RWPE2 (cell line): ENCODE data around the gene SSPN.

ENCODE experiments used
- ATAC-seq: fragments of 200-7000 bp; cut with Tn5 transposase; 3 replicates; pipeline ENCODE4 v1.9.1; 2021; ENCODE audit warnings: low read depth
- DNase-seq: peaks from one replicate; pipeline ENCODE4 v3.0.0-alpha.2; 2020; ENCODE audit warnings: low spot score
- H3K27ac ChIP-seq: fragments of 450-650 bp; 2 replicates; pipeline ENCODE4 v1.5.1; 2017; ENCODE audit warnings: mild to moderate bottlenecking; ENCODE audit not compliant: poor library complexity, severe bottlenecking
- H3K27me3 ChIP-seq: fragments of 250-450 bp; sonication (Bioruptor Pico); 2 replicates; pipeline ENCODE4 v1.5.1; 2021; ENCODE audit warnings: mild to moderate bottlenecking, moderate library complexity; ENCODE audit not compliant: insufficient read depth, poor library complexity, severe bottlenecking
- H3K36me3 ChIP-seq: fragments of 250-450 bp; sonication (Bioruptor Pico); 2 replicates; pipeline ENCODE4 v1.5.1; 2020; ENCODE audit warnings: low read depth, mild to moderate bottlenecking, moderate library complexity
- H3K4me1 ChIP-seq: fragments of 250-450 bp; sonication (Bioruptor Pico); 2 replicates; pipeline ENCODE4 v1.5.1; 2021; ENCODE audit warnings: mild to moderate bottlenecking, moderate library complexity; ENCODE audit not compliant: insufficient read depth, poor library complexity, severe bottlenecking
- H3K4me3 ChIP-seq: fragments of 250-450 bp; sonication (Bioruptor Pico); 2 replicates; pipeline ENCODE4 v1.5.1; 2021; ENCODE audit warnings: mild to moderate bottlenecking, moderate library complexity; ENCODE audit not compliant: severe bottlenecking
- H3K9me3 ChIP-seq: fragments of 250-450 bp; sonication (Bioruptor Pico); 2 replicates; pipeline ENCODE4 v1.5.1; 2021; ENCODE audit warnings: mild to moderate bottlenecking, moderate library complexity; ENCODE audit not compliant: severe bottlenecking
- TF ChIP-seq, protein P1 (sequence below): fragments of 450-650 bp; IDR thresholded peaks from one replicate; pipeline ENCODE4 v1.5.1; 2017; ENCODE audit warnings: mild to moderate bottlenecking, moderate library complexity; ENCODE audit not compliant: poor library complexity, severe bottlenecking

Gene SSPN

GRCh38 chr12:26172539-26172938, 22.8 kb upstream of the SSPN start:
- Histone ChIP-seq H3K9me3 (no peaks in the 10 kb centered on the region), H3K4me3 (no peak overlapping the region), H3K4me1 (no peaks in the 10 kb centered on the region), H3K36me3 (no peaks in the 10 kb centered on the region), H3K27me3 (no peaks in the 10 kb centered on the region), H3K27ac (no peak overlapping the region)
- no peak for ATAC-seq
- TF ChIP-seq, protein P1, sequence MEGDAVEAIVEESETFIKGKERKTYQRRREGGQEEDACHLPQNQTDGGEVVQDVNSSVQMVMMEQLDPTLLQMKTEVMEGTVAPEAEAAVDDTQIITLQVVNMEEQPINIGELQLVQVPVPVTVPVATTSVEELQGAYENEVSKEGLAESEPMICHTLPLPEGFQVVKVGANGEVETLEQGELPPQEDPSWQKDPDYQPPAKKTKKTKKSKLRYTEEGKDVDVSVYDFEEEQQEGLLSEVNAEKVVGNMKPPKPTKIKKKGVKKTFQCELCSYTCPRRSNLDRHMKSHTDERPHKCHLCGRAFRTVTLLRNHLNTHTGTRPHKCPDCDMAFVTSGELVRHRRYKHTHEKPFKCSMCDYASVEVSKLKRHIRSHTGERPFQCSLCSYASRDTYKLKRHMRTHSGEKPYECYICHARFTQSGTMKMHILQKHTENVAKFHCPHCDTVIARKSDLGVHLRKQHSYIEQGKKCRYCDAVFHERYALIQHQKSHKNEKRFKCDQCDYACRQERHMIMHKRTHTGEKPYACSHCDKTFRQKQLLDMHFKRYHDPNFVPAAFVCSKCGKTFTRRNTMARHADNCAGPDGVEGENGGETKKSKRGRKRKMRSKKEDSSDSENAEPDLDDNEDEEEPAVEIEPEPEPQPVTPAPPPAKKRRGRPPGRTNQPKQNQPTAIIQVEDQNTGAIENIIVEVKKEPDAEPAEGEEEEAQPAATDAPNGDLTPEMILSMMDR, result no peak
- DNase-seq, result no peak

DNA sequence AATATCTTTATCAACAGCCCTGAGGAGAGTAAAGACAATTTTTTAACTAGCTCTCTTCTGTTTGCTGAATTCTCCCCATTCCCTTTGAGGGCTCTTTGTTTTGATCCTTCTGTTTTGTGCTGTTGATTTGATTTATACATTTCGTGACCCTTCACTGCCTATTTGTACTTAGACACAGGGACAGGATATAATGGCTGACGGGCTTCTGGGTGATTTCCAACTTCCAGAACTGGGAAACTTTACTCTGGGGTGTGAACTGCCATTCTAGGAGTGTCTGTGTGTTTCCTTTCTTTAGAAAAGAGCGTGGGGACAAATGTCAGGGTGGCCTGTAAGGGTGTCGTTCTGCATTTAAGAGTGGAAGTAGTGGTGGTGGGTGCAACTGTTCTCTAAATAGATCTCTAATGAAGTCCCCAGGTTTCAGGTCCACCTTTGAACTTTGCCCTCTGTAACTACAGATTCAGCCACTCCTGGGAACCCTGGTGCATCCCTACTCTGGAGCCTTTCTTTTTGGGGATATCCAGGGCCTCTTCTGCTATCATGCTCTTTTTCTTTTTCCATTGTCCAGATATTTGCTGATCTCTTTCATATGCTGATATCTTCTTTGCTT, 22.3 kb upstream of the SSPN start:
- H3K4me3 ChIP-seq, result no peak overlapping the region
- TF ChIP-seq, protein P1, result no peak
- DNase-seq (no peak), ATAC-seq (no peak)
- H3K27me3 ChIP-seq, result no peaks in the 10 kb centered on the region
- no peaks in the 10 kb centered on the region for H3K9me3 ChIP-seq
- no peak overlapping the region for H3K27ac ChIP-seq
- H3K36me3 ChIP-seq, result no peaks in the 10 kb centered on the region
- H3K4me1 ChIP-seq, result no peaks in the 10 kb centered on the region

DNA sequence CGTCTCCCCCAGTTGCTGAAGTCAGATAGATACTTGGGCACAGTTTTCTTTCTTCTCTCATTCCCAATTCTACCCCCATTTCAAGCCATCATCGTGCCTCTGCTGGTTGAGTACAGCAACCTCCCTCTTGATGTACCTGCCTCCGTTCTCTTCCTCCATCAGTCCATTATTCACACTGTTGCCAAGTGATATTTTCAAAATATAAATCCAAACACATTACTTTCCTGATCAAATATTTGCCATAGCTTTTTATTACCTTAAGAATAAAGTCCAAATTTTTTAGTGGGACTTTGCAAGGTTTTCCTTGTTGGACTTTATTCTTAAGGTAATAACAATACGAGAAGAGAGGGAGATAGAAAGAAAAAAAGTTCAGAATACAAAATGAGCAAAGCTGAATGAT, 18.6 kb upstream of the SSPN start:
- TF ChIP-seq, protein P1, result no peak
- no peaks in the 10 kb centered on the region for H3K36me3 ChIP-seq
- no peaks in the 10 kb centered on the region for H3K27me3 ChIP-seq
- no peak overlapping the region for H3K27ac ChIP-seq
- ATAC-seq (no peak), DNase-seq (no peak)
- H3K4me1 ChIP-seq, result no peaks in the 10 kb centered on the region
- H3K4me3 ChIP-seq, result no peak overlapping the region
- H3K9me3 ChIP-seq, result no peaks in the 10 kb centered on the region

GRCh38 chr12:26177283-26177682, 18.1 kb upstream of the SSPN start:
- ATAC-seq (no peak), DNase-seq (no peak)
- H3K4me1 ChIP-seq, result no peaks in the 10 kb centered on the region

GRCh38 chr12:26179826-26180225, 15.5 kb upstream of the SSPN start:
- no peaks in the 10 kb centered on the region for H3K27me3 ChIP-seq
- DNase-seq (no peak), ATAC-seq (no peak)
- no peaks in the 10 kb centered on the region for H3K36me3 ChIP-seq
- no peaks in the 10 kb centered on the region for H3K4me1 ChIP-seq
- no peak overlapping the region for H3K4me3 ChIP-seq
- TF ChIP-seq, protein P1, result no peak
- H3K27ac ChIP-seq, result no peak overlapping the region
- no peaks in the 10 kb centered on the region for H3K9me3 ChIP-seq

More at GRCh38 chr12:26177283-26177682, 18.1 kb upstream of the SSPN start:
- H3K36me3 ChIP-seq, result no peaks in the 10 kb centered on the region
- TF ChIP-seq, protein P1, result no peak
- no peaks in the 10 kb centered on the region for H3K9me3 ChIP-seq
- H3K27me3 ChIP-seq, result no peaks in the 10 kb centered on the region
- H3K4me3 ChIP-seq, result no peak overlapping the region
- H3K27ac ChIP-seq, result no peak overlapping the region
